DOHH2 (cell line): ENCODE data around the gene SAXO2.

Experiments used
- EZH2phosphoT487 ChIP-seq: fragments of 200-600 bp; sonication (generic); IDR thresholded peaks from 2 replicates; pipeline ENCODE4 v1.6.1; 2017; ENCODE audit warnings: borderline replicate concordance, mild to moderate bottlenecking, antibody characterized with exemption, low read length, moderate library complexity, mixed read lengths
- TF ChIP-seq, protein P1 (sequence below): fragments of 200-600 bp; sonication (generic); IDR thresholded peaks from one replicate; pipeline ENCODE4 v1.5.1; 2014; ENCODE audit warnings: antibody characterized with exemption, mild to moderate bottlenecking, low read depth, low read length; ENCODE audit not compliant: poor library complexity, severe bottlenecking

DNA sequence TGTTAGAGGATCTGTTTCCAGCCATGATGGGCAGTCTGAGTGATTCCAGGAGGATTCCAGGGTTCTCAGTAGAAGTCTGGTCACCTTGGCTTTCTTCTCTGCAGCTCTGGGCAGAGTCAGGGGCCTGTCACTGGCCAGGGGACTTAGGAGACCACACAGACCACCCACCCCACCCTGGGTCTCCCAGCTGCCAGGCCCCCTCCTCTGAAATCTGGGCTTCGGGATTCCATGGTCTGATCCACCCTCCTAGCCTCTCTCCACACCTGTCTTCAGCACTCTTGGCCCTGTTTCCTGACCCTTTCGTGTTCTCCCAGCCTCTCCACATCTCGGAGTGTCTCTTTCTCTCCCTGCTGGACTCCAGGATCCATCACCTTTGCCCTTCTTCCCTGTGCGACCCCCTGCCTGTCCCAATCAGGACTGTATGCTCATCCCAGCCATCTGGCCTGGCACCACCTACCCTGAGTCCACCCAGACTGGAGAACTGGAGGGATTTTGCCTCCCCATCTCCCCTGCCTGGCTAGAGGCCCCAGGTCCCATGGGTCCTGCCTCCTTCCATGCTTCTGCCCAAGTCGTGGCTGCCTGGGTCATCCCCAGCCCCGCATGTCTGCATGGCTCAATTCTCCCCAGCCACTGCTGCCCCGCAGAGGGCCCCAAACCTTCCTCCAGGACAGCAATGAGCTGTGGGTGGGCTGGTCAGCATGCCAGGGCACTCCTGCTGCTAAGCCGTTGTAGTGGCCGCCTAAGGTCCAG lies 52.3 kb downstream of the SAXO2 start:
- TF ChIP-seq, protein P1, sequence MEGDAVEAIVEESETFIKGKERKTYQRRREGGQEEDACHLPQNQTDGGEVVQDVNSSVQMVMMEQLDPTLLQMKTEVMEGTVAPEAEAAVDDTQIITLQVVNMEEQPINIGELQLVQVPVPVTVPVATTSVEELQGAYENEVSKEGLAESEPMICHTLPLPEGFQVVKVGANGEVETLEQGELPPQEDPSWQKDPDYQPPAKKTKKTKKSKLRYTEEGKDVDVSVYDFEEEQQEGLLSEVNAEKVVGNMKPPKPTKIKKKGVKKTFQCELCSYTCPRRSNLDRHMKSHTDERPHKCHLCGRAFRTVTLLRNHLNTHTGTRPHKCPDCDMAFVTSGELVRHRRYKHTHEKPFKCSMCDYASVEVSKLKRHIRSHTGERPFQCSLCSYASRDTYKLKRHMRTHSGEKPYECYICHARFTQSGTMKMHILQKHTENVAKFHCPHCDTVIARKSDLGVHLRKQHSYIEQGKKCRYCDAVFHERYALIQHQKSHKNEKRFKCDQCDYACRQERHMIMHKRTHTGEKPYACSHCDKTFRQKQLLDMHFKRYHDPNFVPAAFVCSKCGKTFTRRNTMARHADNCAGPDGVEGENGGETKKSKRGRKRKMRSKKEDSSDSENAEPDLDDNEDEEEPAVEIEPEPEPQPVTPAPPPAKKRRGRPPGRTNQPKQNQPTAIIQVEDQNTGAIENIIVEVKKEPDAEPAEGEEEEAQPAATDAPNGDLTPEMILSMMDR: no peak
- TF ChIP-seq EZH2phosphoT487: no peak
